Sciatic nerve (tissue), 2 donors: Measurements from ENCODE around the gene LIMS4. TPM values are rescaled to one million over a fixed set of nuclear protein-coding genes. Genes with fewer than 3 reads are reported as not detected.
"Not testable (repeated sequence)": the region's sequence is repeated elsewhere in the genome, so short reads cannot be mapped to it uniquely, and the experiment has no call there.

ENCODE experiments used
- ATAC-seq: fragments of 200-7000 bp; cut with Tn5 transposase; one replicate; pipeline ENCODE4 v1.9.1; 2020; ENCODE audit warnings: mild to moderate bottlenecking, moderate library complexity
- DNase-seq: peaks from one replicate; pipeline ENCODE4 v3.0.0-alpha.2; 2020; ENCODE audit warnings: low spot score
- intact Hi-C: fragments of 100-400 bp; cut with DNase I; formaldehyde crosslinking; loops from one replicate; pipeline ENCODE4 v1.14.2; 2022
- total RNA-seq: library from RNA; stranded (reverse); fragmentation: NEBNext Ultra II Directional; extraction: Animal tissue kit (Norgen Biotek cat#: 25700); gene quantifications from one replicate; pipeline ENCODE4 v1.2.1, GENCODE V29; 2021
- donor health status: DM: no; HTN: no; CAD: no.
- donor health status: DM: no; HTN: no; CAD: no.

LIMS4 gene, protein sequence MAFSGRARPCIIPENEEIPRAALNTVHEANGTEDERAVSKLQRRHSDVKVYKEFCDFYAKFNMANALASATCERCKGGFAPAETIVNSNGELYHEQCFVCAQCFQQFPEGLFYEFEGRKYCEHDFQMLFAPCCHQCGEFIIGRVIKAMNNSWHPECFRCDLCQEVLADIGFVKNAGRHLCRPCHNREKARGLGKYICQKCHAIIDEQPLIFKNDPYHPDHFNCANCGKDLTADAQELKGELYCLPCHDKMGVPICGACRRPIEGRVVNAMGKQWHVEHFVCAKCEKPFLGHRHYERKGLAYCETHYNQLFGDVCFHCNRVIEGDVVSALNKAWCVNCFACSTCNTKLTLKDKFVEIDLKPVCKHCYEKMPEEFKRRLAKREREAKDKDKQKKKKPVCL
- 2.2 TPM for total RNA-seq

DNA sequence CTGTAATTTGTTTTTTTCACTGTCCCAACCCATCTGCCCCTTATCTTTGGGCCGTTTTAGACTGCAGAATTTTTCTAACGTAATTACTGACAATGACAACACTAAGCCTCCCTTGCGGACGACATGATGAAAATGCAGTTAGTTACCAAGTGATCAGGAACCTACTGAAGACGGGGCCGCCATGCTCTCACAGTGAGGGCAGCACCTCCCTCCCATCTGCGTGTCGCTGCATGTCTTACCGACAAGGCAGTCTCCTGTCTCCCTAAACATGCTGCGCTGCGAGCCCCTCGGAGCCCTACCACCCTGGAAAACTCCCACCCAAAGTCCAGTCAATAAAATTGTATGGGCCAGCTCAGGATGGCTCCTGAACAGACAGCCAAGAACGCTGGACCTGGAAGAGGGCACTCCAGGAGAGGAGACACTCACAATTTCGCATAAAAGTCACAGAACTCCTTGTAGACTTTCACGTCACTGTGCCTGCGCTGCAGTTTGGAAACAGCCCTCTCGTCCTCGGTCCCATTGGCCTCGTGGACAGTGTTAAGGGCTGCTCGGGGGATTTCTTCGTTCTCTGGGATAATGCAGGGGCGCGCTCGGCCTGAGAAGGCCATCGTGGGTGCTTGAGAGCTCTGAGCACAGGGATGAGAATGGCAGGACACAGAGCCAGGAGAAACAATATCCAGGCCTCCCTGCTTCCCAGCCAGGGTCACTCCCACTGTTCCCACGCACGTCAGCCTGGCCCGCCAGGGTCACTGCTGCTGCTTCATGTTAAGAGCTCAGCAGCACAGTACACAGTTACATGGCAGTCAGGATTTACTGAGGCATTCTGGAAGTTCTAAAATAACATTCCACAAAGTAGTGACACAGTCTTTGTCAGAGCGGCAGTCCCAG, at the start of gene LIMS4:
TSS of gene LIMS4 (minus strand) at position 646 of the 888 bp plus-strand sequence. CDS start at position 608, 38 bp downstream.
- intact Hi-C loops, DNase-seq: not testable (repeated sequence)
- peak; percentile 98 for ATAC-seq

DNA sequence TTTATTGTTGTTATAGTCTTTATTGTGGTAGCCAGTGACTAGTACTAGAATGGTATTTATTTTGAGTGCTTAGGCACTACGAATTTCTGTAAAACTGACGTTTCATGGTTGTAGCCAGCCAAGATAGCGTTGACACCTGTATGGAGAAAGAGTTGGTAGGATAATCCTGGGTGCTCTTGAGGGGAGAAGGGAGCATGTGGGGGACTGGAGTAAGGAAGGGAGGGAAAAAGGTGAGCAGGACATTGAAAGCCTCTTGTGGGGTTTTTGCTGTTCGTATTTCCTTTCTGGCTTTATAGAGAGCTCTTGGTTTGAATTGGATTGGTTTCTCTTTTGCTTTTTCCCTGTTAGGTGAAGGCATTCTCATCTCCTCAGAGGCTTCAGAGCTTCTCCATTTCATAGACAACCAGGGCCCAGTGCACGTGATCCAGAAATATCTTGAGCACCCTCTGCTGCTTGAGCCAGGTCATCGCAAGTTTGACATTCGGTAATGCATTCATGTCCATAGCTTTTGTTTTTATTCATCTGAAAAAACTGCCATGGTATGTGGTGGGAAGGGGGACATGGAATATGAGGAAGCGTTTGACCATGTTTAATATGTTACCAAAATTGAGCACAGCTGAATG, 27.2 kb upstream of the LIMS4 start:
- intact Hi-C loops, DNase-seq, ATAC-seq: not testable (repeated sequence)

DNA sequence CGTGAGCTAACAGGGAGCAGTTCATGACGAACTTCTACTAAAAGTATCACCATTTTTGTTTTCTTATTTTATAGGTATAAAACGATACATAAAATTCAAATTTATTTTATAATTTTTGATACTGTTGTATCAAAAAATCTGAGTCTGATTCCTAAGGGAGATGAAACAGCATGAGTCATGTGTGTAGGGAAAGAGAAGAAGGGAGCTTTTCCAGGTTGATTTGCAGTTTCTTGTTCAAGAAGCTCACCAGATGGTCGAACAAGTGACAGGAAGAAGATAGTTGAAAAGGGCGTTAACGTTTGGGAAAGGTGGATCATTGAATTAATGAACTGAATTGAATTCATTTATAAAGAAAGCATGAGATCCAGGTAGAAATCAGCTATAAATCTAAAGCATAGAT, 23.4 kb upstream of the LIMS4 start:
- ATAC-seq, intact Hi-C loops, DNase-seq: not testable (repeated sequence)

DNA sequence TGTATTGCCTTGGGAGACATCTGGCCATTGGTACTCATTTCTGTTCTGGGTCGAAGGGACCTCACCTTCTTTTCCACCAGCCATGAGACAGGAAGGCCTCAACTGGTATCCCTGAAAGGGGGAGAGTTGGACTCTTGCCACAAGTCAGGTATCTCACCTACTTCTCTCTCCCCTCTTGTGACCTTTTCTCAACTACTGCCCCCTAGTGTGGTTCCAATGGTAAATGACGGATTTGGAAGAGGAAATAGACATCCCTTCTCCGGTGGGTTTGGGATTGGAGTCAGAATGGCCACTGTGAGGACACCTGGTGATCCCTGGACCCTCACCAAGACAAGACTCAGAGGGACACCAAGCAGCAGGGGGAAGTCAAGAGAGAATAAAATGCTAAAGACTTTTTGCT, 21.9 kb upstream of the LIMS4 start:
- ATAC-seq, DNase-seq, intact Hi-C loops: not testable (repeated sequence)

DNA sequence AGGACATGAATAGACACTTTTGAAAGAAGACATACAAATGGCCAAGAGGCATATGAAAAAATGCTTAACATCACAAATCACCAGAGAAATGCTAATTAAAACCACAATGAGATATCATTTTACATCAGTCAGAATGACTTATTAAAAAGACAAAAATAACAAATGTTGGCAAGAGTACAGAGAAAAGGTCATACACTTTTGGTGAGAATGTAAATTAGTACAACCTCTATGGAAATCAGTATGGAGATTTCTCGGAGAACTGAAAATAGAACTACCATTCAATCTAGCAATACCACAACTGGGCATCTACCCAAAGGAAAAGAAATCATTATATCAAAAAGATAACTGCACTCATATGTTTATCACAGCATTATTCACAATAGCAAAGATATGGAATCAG, 16.4 kb upstream of the LIMS4 start:
- DNase-seq, intact Hi-C loops, ATAC-seq: not testable (repeated sequence)

DNA sequence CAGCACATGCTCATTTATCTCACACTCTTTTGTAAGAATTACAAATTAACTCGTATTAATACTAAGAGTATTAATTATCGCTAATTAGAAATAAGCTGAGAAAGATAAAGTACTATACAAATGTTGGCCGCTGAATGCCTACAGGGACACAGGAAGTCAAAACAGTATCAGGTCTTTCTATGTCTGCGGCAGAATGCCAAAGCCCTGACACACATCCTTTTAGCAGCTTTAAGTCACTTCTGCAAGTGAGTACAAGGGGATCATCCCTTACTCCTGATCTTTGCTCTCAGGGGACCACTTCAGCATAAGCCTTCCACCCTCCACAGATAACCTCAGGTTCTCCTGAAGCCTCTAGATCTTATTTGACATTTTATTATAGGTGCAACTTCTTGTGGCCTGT, 10.1 kb upstream of the LIMS4 start:
- intact Hi-C loops, ATAC-seq, DNase-seq: not testable (repeated sequence)

DNA sequence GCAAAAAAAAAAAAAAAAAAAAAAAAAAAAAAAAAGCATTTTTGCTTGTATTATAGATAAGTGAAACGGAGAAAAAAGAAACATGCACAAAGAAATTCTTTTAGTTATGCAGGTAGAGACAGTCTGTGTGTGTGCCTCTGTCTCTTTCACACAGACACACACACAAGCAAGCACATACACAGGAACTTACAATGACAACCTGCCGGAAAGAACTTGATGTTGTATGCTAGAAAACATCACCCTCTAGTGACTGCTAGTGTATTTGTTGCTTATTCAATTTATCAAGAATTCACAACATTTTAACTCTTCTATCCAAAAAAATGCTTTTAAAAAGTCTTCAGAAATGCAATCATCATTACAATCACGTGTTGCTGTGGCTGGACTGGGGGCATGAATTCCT, 8.6 kb upstream of the LIMS4 start:
- ATAC-seq: peak; percentile 73
- intact Hi-C loops, DNase-seq: not testable (repeated sequence)

DNA sequence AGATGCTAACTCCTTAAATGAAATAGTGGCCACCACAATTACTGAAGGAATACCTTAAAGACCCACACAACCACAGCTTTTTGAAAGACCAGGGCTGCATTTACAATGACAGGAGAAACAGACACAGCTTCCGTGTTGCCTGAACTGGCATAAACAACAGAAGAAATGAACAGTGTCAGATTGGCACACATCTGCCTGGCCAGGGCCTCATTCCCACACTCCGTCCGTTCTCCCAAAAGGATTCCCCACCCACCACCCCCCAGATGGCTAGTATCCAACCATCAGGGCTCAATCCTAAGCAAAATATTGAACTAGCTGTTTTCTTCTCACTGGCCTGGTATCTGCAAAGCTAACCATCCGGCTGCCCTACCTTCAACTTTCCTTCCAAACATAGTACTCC, 7.5 kb upstream of the LIMS4 start:
- ATAC-seq, intact Hi-C loops, DNase-seq: not testable (repeated sequence)

DNA sequence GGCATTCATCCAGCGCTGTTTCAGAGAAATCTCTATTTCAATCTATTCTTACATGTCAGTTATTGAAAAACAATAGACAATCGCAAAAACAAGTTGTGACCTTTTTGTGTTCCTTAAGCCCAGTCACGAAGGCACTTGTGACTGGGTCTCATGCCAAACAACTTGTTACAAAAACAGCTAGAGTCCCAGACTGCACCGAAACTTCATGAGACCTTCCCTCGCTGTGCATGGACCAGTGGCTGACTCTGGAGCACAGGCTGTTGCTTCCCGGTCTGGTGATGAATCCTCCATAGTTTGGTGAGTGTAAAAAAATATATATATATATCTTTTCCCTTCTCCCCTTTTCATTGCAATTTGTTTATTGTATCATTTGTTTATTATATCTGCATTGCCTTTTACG, 4.8 kb upstream of the LIMS4 start:
- intact Hi-C loops, ATAC-seq, DNase-seq: not testable (repeated sequence)

DNA sequence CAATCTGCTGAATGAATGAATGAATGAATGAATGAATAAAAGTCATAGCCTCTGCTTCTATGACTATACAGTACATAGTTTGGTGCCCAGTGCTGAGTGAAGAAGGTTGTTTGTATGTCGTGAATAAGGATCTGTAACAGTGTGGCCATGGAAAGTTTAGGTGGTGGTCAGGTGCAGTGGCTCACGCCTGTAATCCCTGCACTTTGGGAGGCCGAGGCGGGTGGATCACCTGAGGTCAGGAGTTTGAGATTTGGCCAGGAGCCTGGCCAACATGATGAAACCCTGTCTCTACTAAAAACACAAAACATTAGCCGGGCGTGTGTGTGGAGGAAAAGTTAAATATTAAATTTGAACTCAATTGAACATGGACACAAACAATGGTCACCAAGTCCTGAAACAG, 4.3 kb upstream of the LIMS4 start:
- ATAC-seq, intact Hi-C loops, DNase-seq: not testable (repeated sequence)

DNA sequence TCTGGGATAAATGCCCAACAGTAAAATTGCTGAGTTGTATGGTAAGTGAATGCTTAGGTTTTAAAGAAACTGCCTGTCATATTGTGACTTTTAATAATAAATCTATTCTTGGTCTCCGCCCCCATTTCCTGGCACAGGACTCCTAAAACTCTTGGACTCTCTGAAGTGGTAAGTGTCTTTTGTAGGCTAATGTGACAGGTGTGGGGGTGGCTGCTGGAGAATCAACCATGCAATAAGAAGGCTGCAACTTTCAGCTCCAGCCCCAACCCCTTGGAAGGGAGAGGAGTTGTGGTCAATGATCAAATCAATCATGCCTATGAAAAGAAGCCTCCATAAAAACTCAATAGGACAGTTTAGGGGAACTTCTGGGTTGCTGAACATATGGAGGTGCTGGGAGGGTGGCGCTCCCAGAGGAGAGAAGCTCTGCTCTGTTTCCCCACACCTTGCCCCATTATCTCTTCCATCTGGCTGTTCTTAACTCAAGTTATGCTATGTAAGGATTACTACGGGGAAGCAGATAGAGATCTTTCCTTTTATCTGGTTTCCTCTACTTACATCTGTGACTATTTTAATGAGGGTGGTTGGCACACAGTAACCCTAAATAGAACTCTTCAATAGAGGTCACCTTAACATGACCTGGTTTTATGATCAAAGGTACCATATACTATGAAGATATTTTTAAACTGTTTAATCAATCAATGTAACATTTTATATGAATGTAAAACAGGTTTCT, 3.2 kb upstream of the LIMS4 start:
- ATAC-seq, DNase-seq, intact Hi-C loops: not testable (repeated sequence)

DNA sequence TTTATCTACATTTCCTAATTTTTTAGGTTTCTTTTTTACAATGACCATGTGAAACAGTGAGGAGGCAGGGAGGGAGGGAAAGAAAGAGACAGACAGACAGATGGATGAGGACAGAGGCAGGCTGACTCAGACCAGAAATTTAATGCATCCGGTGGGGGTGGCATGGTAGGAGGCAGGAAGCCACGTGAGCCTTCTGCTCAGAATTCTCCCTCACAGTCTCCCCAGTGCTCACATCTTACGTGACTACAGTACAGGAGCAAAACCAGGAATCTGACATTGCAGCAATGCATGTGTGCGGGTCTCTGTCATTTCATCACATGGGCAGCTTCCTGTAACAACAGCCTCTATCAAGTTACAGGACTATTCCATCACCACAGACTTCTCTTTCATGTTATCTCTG, 2.3 kb upstream of the LIMS4 start:
- intact Hi-C loops, ATAC-seq, DNase-seq: not testable (repeated sequence)

DNA sequence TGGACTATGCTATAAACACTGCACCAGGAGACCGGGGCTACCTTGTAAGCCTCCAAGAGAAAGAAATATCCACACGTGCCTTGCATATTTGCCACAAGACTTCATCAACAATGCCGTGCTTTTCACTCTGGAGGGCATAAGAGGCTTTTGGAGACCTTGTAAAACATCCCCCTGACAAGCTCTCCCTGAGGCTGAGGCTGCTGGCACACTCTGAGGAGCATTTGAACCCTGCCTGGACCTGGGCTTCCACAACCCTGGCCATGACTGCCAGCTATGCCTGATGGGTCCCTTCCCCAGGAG, 393 bp upstream of the LIMS4 start:
- DNase-seq, ATAC-seq, intact Hi-C loops: not testable (repeated sequence)

DNA sequence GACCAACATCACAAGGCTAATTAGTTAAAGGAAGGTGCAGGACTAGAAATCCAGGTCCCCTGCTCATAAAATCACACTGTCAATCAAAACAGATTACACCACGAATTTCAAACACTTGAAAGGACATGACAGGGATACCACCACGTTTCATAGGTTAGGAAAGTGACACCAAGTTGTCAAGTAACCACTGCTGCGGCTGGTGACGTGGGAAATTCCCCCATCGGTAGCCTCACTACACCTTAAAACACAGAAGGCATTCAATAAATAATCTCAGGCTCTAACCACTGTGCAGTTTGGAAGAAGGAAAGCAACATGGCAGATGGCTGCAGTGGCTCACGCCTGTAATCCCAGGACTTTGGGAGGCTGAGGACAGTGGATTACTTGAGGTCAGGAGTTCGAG, 3.7 kb downstream of the LIMS4 start:
- DNase-seq, intact Hi-C loops, ATAC-seq: not testable (repeated sequence)

DNA sequence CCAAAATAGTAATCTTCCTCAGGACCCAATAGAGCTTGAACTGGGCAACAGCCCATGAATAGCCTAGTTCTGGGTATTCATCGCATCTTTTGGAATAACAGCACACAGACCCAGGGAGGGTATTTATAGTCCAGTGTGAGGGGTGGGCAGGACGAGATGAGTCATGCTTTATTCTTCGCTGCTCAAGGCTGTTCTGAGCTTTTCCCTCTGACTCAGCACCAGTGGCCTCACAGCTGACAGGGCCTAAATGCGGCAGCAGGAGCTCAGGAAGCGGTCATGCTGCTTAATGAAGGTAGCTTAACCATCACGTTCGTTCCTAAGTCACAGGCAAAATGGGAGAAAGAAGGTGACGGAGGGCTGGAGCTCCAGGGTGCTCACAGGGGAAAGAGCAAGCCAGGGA, 7.3 kb downstream of the LIMS4 start:
- DNase-seq, intact Hi-C loops: not testable (repeated sequence)
- peak; percentile 72 for ATAC-seq

DNA sequence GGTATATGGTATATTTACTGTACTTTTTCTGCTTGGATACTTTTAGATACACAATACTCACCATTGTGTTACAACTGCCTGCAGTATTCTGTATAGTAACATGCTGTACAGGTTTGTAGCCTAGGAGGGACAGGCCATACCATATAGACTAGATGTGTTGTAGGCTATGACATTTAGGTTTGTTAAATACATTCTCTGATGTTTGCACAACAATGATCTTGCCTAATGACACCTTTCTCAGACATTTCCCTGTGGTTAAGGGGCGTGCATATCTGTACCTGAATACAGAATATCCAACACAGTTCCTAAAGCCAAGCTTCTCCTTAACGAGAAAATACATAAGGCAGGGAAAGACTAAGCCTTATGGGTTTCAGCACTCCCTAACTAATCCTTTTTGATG, 10.2 kb downstream of the LIMS4 start:
- intact Hi-C loops, DNase-seq, ATAC-seq: not testable (repeated sequence)

DNA sequence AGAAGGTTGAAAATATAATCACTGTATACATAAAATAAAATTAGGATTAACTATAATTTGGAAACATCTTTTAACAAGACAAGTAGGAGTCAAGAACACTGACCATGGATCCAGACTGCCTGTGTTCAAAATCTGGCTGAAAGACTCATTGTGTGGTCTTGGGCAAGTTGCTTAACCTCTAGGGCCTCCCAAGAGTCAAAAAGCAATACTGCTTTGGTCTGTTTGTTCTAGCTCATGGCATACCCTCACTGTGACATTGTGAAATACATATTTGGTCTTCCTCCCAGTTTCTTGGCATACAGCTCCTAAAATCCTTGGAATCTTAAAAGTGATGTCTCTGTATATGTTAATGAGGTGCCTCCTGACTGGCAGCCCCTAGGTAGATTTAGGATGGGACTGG, 12.3 kb downstream of the LIMS4 start:
- DNase-seq, intact Hi-C loops: not testable (repeated sequence)
- ATAC-seq: peak; percentile 92

DNA sequence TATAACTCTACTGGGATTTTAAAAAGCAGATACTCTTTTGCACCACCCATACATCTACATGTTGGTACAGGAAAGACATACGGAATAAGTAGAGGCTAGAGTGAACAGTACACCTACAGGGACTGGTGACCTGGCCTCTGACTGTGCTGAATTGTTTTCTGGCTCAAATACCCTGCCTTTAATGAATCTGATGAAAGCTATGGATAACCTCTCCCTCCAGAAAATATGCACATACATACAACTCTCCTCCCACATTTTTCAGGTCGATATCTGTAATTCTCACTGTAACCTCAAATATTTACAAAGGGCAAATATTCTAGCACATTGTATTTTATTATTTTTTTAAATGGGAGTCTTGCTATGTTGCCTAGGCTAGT, 15.4 kb downstream of the LIMS4 start:
- ATAC-seq, DNase-seq, intact Hi-C loops: not testable (repeated sequence)
